Measurements from ENCODE around the gene SAMHD1. TPM values are rescaled to one million over a fixed set of nuclear protein-coding genes. Genes with fewer than 3 reads are reported as not detected.

Gene SAMHD1
- total and polyA plus RNA-seq, 8 donors, result 38.7 to 151 (median 85.5) TPM

DNA sequence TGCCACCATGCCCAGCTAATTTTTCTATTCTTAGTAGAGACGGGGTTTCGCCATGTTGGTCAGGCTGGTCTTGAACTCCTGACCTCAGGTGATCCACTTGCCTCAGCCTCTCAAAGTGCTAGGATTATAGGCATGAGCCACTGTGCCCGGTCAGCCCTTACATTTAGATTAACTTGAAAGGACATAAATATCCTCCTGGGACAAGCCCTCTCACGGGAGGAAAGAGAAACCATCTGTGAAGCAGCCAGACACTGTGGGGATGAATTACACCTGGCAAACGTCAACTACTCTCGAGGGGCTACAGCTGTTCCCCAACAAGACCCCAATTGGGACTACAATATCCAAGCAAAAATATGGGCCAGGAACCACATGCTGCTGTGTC is 32.7 kb upstream of the SAMHD1 start:
- Histone ChIP-seq H3K27me3 (no peaks in the 10 kb centered on the region), H3K4me3 (no peak overlapping the region), H3K36me3 (no peaks in the 10 kb centered on the region), H3K9me3 (no peaks in the 10 kb centered on the region), H3K27ac (no peak overlapping the region), H3K4me1 (no peaks in the 10 kb centered on the region)
- TF ChIP-seq POLR2A (IDR thresholded peaks at IDR 0.05) (no peak), CTCF (IDR thresholded peaks at IDR 0.05) (no peak), POLR2AphosphoS5 (IDR thresholded peaks at IDR 0.05) (no peak), EP300 (IDR thresholded peaks at IDR 0.05) (no peak)
- WGBS, 5 donors, result 77 to 86% (median 82%) methylated on average over 6 of the region's 6 CpGs
- intact Hi-C loops (cut with DNase I; ENCODE audit: low total_unique reads), result no loop called here
- DNase-seq, result peak in 1 of 2 donors; percentile 31

GRCh38 chr20:36975099-36975818 is 23.8 kb upstream of the SAMHD1 start:
- H3K4me1 ChIP-seq, result no peaks in the 10 kb centered on the region
- no peaks in the 10 kb centered on the region for H3K36me3 ChIP-seq
- no peaks in the 10 kb centered on the region for H3K27me3 ChIP-seq
- no peak for TF ChIP-seq EP300 (IDR thresholded peaks at IDR 0.05)
- TF ChIP-seq POLR2AphosphoS5 (IDR thresholded peaks at IDR 0.05), result no peak
- no peak for TF ChIP-seq CTCF (IDR thresholded peaks at IDR 0.05)
- TF ChIP-seq POLR2A (IDR thresholded peaks at IDR 0.05), result no peak
- no peak overlapping the region for H3K4me3 ChIP-seq
- peak in 1 of 2 donors; percentile 44 for DNase-seq
- 46 to 64% (median 60%) methylated on average over 3 of the region's 3 CpGs for WGBS, 5 donors
- intact Hi-C loops (cut with DNase I; ENCODE audit: low total_unique reads), result no loop called here
- no peak overlapping the region for H3K27ac ChIP-seq
- no peaks in the 10 kb centered on the region for H3K9me3 ChIP-seq

DNA sequence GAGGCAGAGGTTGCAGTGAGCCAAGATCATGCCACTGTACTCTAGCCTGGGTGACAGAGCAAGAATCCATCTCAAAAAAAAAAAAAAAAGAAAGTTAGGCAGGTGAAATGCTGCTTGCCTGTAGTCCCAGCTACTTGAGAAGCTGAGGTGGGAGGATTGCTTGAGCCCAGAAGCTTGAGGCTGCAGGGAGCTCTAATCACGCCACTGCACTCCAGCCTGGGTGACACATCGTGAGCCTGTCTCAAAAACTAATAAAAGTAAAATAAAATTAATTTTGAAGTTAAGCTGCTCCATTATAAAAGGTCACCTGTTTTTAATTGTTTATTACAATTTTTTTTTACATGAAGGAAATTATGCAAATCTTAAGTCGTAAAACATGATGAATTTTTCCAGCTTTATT is 23.2 kb upstream of the SAMHD1 start:
- 79 to 94% (median 87%) methylated on average over 3 of the region's 3 CpGs for WGBS, 5 donors
- Histone ChIP-seq H3K36me3 (no peaks in the 10 kb centered on the region), H3K27me3 (no peaks in the 10 kb centered on the region), H3K9me3 (no peaks in the 10 kb centered on the region), H3K27ac (no peak overlapping the region), H3K4me1 (no peaks in the 10 kb centered on the region), H3K4me3 (no peak overlapping the region)
- TF ChIP-seq EP300 (IDR thresholded peaks at IDR 0.05) (no peak), POLR2AphosphoS5 (IDR thresholded peaks at IDR 0.05) (no peak), CTCF (IDR thresholded peaks at IDR 0.05) (no peak), POLR2A (IDR thresholded peaks at IDR 0.05) (no peak)
- intact Hi-C loops (cut with DNase I; ENCODE audit: low total_unique reads), result no loop called here
- DNase-seq, result no peak

- Histone ChIP-seq H3K27ac (no peak overlapping the region), H3K4me3 (no peak overlapping the region), H3K9me3 (no peaks in the 10 kb centered on the region), H3K36me3 (no peaks in the 10 kb centered on the region), H3K4me1 (no peaks in the 10 kb centered on the region), H3K27me3 (no peaks in the 10 kb centered on the region)
- no peak for DNase-seq
- intact Hi-C loops (cut with DNase I; ENCODE audit: low total_unique reads), result no loop called here
- TF ChIP-seq POLR2AphosphoS5 (IDR thresholded peaks at IDR 0.05), result no peak
- no peak for TF ChIP-seq EP300 (IDR thresholded peaks at IDR 0.05)
- no peak for TF ChIP-seq POLR2A (IDR thresholded peaks at IDR 0.05)
- no peak for TF ChIP-seq CTCF (IDR thresholded peaks at IDR 0.05)
- WGBS, 5 donors, result 73 to 89% (median 74%) methylated on average over 1 of the region's 1 CpG
Observed at GRCh38 chr20:36971103-36971502, 19.6 kb upstream of the SAMHD1 start.
